Activated B cell treated with CpG ODN at 0.5 μM for 24 hours (primary cell): Measurements from ENCODE around the gene GBA2. TPM values are rescaled to one million over a fixed set of nuclear protein-coding genes. Genes with fewer than 3 reads are reported as not detected.

Experiments
- ATAC-seq: fragments of 200-7000 bp; cut with Tn5 transposase; one replicate; pipeline ENCODE4 v1.10.0; 2021; ENCODE audit warnings: low read depth, mild to moderate bottlenecking, moderate library complexity
- CTCF ChIA-PET: fragments of 350-600 bp; sonication (Branson Sonifier 250); formaldehyde crosslinking; loops from one replicate; lab custom pipeline; 2021; ENCODE audit warnings: antibody characterized with exemption; lab: Charles Lee
- POLR2A ChIA-PET: fragments of 350-600 bp; sonication (Branson Sonifier 250); formaldehyde crosslinking; loops from one replicate; lab custom pipeline; 2021; ENCODE audit warnings: antibody characterized with exemption; lab: Charles Lee
- DNase-seq: peaks from one replicate; pipeline ENCODE4 v3.0.0; 2022
- H3K27ac Mint-ChIP-seq: one replicate; pipeline ENCODE4 v1.8.0; 2020; ENCODE audit warnings: mixed read lengths
- H3K27me3 Mint-ChIP-seq: one replicate; pipeline ENCODE4 v1.8.0; 2021; ENCODE audit warnings: mixed read lengths
- H3K36me3 Mint-ChIP-seq: one replicate; pipeline ENCODE4 v1.8.0; 2021; ENCODE audit warnings: low read depth, mixed read lengths
- H3K4me1 Mint-ChIP-seq: one replicate; pipeline ENCODE4 v1.8.0; 2021; ENCODE audit warnings: mixed read lengths
- H3K4me3 Mint-ChIP-seq: one replicate; pipeline ENCODE4 v1.8.0; 2020; ENCODE audit warnings: mild to moderate bottlenecking, mixed read lengths
- H3K9me3 Mint-ChIP-seq: one replicate; pipeline ENCODE4 v1.8.0; 2020; ENCODE audit warnings: mixed read lengths
- intact Hi-C: fragments of 100-400 bp; cut with micrococcal nuclease; formaldehyde crosslinking; loops from one replicate; pipeline ENCODE4 v1.15.1; 2024
- total RNA-seq: library from RNA; stranded (reverse); gene quantifications from 2 replicates; pipeline ENCODE4 v1.2.3, GENCODE V29; 2022
- TF ChIP-seq, protein P1 (sequence below): fragments of 200-600 bp; IDR thresholded peaks from one replicate; pipeline ENCODE4 v1.8.0; 2022; ENCODE audit warnings: antibody characterized with exemption, mild to moderate bottlenecking

GBA2 gene
- total RNA-seq, 1 donor from 2014 or later: 104 TPM

- intact Hi-C loops: loop anchor here (5.0 to 10.0 kb wide), 2 partner anchors 747 to 1069 kb away; partner anchors contain the start of genes CCL27 and DNAJB5
- ChIA-PET POLR2A (interaction anchor here (6.6 kb wide), 1 partner anchor 15 kb away, joined by 32 read pairs; the partner anchor contains the start of genes GBA2 and RGP1), CTCF (interaction anchor here (0.7 to 2.9 kb wide), 7 partner anchors 10 to 148 kb away, joined by 3 to 51 read pairs (median 6); partner anchors contain the start of genes GBA2 and RGP1)
- Mint-ChIP-seq H3K4me3 (no peak overlapping the region), H3K4me1 (peaks cover 9% of the 10 kb centered on the region), H3K36me3 (peaks cover 51% of the 10 kb centered on the region), H3K9me3 (no peaks in the 10 kb centered on the region), H3K27me3 (no peaks in the 10 kb centered on the region), H3K27ac (no peak overlapping the region)
- DNase-seq (no peak), ATAC-seq (no peak)
- TF ChIP-seq, protein P1, sequence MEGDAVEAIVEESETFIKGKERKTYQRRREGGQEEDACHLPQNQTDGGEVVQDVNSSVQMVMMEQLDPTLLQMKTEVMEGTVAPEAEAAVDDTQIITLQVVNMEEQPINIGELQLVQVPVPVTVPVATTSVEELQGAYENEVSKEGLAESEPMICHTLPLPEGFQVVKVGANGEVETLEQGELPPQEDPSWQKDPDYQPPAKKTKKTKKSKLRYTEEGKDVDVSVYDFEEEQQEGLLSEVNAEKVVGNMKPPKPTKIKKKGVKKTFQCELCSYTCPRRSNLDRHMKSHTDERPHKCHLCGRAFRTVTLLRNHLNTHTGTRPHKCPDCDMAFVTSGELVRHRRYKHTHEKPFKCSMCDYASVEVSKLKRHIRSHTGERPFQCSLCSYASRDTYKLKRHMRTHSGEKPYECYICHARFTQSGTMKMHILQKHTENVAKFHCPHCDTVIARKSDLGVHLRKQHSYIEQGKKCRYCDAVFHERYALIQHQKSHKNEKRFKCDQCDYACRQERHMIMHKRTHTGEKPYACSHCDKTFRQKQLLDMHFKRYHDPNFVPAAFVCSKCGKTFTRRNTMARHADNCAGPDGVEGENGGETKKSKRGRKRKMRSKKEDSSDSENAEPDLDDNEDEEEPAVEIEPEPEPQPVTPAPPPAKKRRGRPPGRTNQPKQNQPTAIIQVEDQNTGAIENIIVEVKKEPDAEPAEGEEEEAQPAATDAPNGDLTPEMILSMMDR: no peak
Measured at GRCh38 chr9:35734096-35734495, 14.9 kb downstream of the GBA2 start.

DNA sequence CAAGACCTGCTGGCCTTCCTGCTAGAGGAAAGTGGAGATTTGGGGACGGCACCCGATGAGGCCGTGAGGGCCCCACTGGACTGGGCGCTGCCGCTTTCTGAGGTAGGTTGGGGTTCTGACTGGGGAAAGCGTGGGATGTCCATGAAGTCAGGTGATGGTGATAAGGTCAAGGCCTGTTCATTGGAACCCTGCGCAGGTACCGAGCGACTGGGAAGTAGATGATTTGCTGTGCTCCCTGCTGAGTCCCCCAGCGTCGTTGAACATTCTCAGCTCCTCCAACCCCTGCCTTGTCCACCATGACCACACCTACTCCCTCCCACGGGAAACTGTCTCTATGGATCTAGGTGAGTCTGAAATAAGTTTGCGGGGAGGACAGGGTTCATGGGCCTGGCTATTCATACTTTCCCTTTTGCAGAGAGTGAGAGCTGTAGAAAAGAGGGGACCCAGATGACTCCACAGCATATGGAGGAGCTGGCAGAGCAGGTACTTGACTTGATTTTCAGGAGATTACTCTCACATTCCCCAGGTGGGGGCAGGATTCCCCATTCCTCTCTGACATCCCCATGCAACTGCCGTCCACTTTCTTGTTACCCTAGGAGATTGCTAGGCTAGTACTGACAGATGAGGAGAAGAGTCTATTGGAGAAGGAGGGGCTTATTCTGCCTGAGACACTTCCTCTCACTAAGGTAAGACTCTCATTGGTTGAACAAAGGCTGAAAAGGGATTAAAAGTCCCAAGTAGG is 16.1 kb downstream of the GBA2 start:
- intact Hi-C loops: loop anchor here (1.0 to 10.0 kb wide), 15 partner anchors 14 to 1068 kb away; partner anchors contain the start of genes ATOSB, CCDC107, CCL27 and DNAJB5
- H3K4me3 Mint-ChIP-seq: no peak overlapping the region
- H3K9me3 Mint-ChIP-seq: no peaks in the 10 kb centered on the region
- ATAC-seq: no peak
- H3K27ac Mint-ChIP-seq: peak overlapping the region; percentile 87
- peaks cover 40% of the 10 kb centered on the region for H3K36me3 Mint-ChIP-seq
- ChIA-PET CTCF (interaction anchor here (0.6 to 7.6 kb wide), 7 partner anchors 18 to 129 kb away, joined by 3 to 52 read pairs (median 6); partner anchors contain the start of genes CCDC107, RMRP and TESK1), POLR2A (interaction anchor here (0.7 to 4.1 kb wide), 28 partner anchors 8 to 128 kb away, joined by 3 to 67 read pairs (median 7); partner anchors contain the start of genes ARHGEF39, CCDC107, CD72 and GBA2)
- no peaks in the 10 kb centered on the region for H3K27me3 Mint-ChIP-seq
- TF ChIP-seq, protein P1: no peak
- peaks cover 9% of the 10 kb centered on the region for H3K4me1 Mint-ChIP-seq
- DNase-seq: no peak

DNA sequence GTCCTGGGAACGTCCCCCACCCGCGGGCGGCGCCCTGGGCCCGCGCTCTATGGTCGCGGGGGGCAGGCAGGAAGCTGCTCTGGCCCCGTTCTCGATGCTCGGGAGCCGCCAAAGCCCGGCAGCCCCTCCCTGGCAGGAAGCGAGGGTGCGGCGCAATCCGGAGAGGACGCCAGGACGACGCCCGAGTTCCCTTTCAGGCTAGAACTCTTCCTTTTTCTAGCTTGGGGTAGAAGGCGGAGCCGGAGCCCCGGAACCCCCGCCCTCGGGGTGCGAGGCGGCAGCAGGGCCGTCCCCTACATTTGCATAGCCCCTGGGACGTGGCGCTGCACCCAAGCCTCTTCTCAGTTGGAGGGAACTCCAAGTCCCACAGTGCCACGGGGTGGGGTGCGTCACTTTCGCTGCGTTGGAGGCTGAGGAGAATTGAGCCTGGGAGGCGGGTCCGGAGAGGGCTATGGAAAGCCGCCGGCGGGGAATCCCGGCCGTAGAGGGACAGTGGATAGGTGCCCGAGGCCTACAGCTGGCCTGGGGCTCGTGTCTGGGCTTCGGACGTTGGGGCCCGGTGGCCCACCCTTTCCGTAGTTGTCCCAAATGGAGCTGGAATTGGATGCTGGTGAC is 16.7 kb downstream of the GBA2 start, which contains the start of the genes CREB3 and TLN1:
Gene CREB3 (plus strand): TSS at position 482 of the 615 bp plus-strand sequence. CDS start 107 bp downstream, at position 589.
Gene TLN1 (minus strand): TSS at position 11 of the 615 bp plus-strand sequence. CDS start 6,501 bp downstream, outside the sequence.
- Mint-ChIP-seq H3K4me1 (peaks cover 9% of the 10 kb centered on the region), H3K27ac (peak within 1 kb of the TSS; percentile 93), H3K36me3 (peaks cover 33% of the 10 kb centered on the region), H3K9me3 (no peaks in the 10 kb centered on the region), H3K4me3 (peak within 1 kb of the TSS; percentile 32), H3K27me3 (no peaks in the 10 kb centered on the region)
- intact Hi-C loops: loop anchor here (1.0 to 10.0 kb wide), 15 partner anchors 13 to 1067 kb away; partner anchors contain the start of genes ATOSB, CCDC107, CCL27 and DNAJB5
- DNase-seq (peak; percentile 94), ATAC-seq (peak; percentile 86)
- POLR2A ChIA-PET: interaction anchor here (0.5 to 4.1 kb wide), 31 partner anchors 9 to 1802 kb away, joined by 3 to 67 read pairs (median 7); partner anchors contain the start of genes ARHGEF39, CCDC107, CD72 and GBA2
- CTCF ChIA-PET: interaction anchor here (0.6 to 7.6 kb wide), 12 partner anchors 19 to 129 kb away, joined by 3 to 52 read pairs (median 6); partner anchors contain the start of genes CCDC107, RMRP and TESK1
- TF ChIP-seq, protein P1: no peak

- ChIA-PET POLR2A (interaction anchor here (0.9 to 4.1 kb wide), 26 partner anchors 10 to 127 kb away, joined by 3 to 67 read pairs (median 8); partner anchors contain the start of genes ARHGEF39, CCDC107, CD72 and GBA2), CTCF (interaction anchor here (0.7 to 7.6 kb wide), 11 partner anchors 25 to 128 kb away, joined by 3 to 52 read pairs (median 6); partner anchors contain the start of genes CCDC107, RMRP and TESK1)
- intact Hi-C loops: loop anchor here (1.0 to 10.0 kb wide), 15 partner anchors 12 to 1067 kb away; partner anchors contain the start of genes ATOSB, CCDC107, CCL27 and DNAJB5
- Mint-ChIP-seq H3K36me3 (peaks cover 30% of the 10 kb centered on the region), H3K4me3 (no peak overlapping the region), H3K9me3 (no peaks in the 10 kb centered on the region), H3K4me1 (peaks cover 9% of the 10 kb centered on the region), H3K27me3 (no peaks in the 10 kb centered on the region), H3K27ac (peak overlapping the region; percentile 93)
- ATAC-seq: no peak
- TF ChIP-seq, protein P1: no peak
- no peak for DNase-seq
Measured at GRCh38 chr9:35731415-35732184, 17.4 kb downstream of the GBA2 start.
